HCT116 (cell line): ENCODE measurements around the gene SFRP2. TPM values are rescaled to one million over a fixed set of nuclear protein-coding genes. Genes with fewer than 3 reads are reported as not detected.

Source experiments
- ATAC-seq: fragments of 200-7000 bp; cut with Tn5 transposase; 2 replicates; pipeline ENCODE4 v1.9.1; 2020; ENCODE audit warnings: mild to moderate bottlenecking, moderate library complexity
- BruUV-seq: library from RNA; stranded (reverse); fragments of 400-500 nt; replicated peaks from 2 replicates; lab custom pipeline; 2021; lab: Mats Ljungman, UMichigan
- CTCF ChIA-PET: fragments of 300-600 bp; sonication (Branson Sonifier 250); formaldehyde crosslinking; loops from one replicate; lab custom pipeline; 2021; ENCODE audit warnings: antibody characterized with exemption; lab: Charles Lee
- POLR2A ChIA-PET: fragments of 300-600, 350-600 bp; sonication (Branson Sonifier 250); formaldehyde crosslinking; loops from one replicate; lab custom pipeline; 2021; ENCODE audit warnings: antibody characterized with exemption; lab: Charles Lee
- RAD21 ChIA-PET, 2 experiments: fragments of 300-600 bp; sonication (Branson Sonifier 250); formaldehyde crosslinking; loops; one replicate each; lab custom pipeline; 2023; ENCODE audit warnings: low total read pairs in 2 of 2; ENCODE audit not compliant: uncharacterized antibody in 2 of 2, unreplicated experiment in 2 of 2, low non-redundant PET in 1 of 2; lab: Charles Lee
- DNase-seq: peaks from one replicate; pipeline ENCODE4 v3.0.0-alpha.2; 2010; ENCODE audit warnings: low read depth, low spot score
- H2AFZ ChIP-seq: fragments of 200-600 bp; shearing (Covaris generic), sonication (generic); 2 replicates; pipeline ENCODE4 v1.6.1; 2017; ENCODE audit warnings: low read depth, mixed run types, mixed read lengths, antibody characterized with exemption, low read length; ENCODE audit not compliant: poor library complexity, severe bottlenecking
- H3K27ac ChIP-seq: 2 replicates; pipeline ENCODE4 v1.5.1; 2012; ENCODE audit warnings: low read depth, low read length
- H3K27me3 ChIP-seq: fragments of 200-600 bp; sonication (generic); 2 replicates; pipeline ENCODE4 v1.6.1; 2016; ENCODE audit warnings: mixed run types, low read length, mixed read lengths; ENCODE audit not compliant: insufficient read depth
- H3K36me3 ChIP-seq, 2 experiments: fragments of 200-500 bp in 1 of 2; fragments of 200-600 bp in 1 of 2; sonication (Bioruptor generic) in 1 of 2; sonication (generic) in 1 of 2; 2 replicates each; pipeline versions ENCODE4 v1.5.1 to v1.6.1; 2014 to 2016; ENCODE audit warnings: low read length in 2 of 2, inconsistent platforms in 1 of 2, mixed read lengths in 1 of 2, mixed run types in 1 of 2; ENCODE audit not compliant: insufficient read depth in 2 of 2, control insufficient read depth in 1 of 2
- H3K4me1 ChIP-seq, 2 experiments: fragments of 200-600 bp in 1 of 2; sonication (generic) in 1 of 2; 2 replicates each; pipeline versions ENCODE4 v1.5.1 to v1.6.1; 2012 to 2017; ENCODE audit warnings: low read length in 2 of 2, inconsistent platforms in 1 of 2, mild to moderate bottlenecking in 1 of 2, mixed read lengths in 1 of 2, mixed run types in 1 of 2, moderate library complexity in 1 of 2; ENCODE audit not compliant: insufficient read depth in 2 of 2, control insufficient read depth in 1 of 2
- H3K4me2 ChIP-seq: fragments of 200-600 bp; sonication (generic); 2 replicates; pipeline ENCODE4 v1.6.1; 2017; ENCODE audit warnings: mixed run types, low read length, mixed read lengths
- H3K4me3 ChIP-seq, 2 experiments: fragments of 200-600 bp in 1 of 2; sonication (generic) in 1 of 2; replicated peaks in 1 of 2; 2 replicates each; pipeline ENCODE4 v1.5.1; 2011 to 2016; ENCODE audit warnings: low read length in 2 of 2, control low read depth in 1 of 2, low read depth in 1 of 2, mild to moderate bottlenecking in 1 of 2, mixed read lengths in 1 of 2, mixed run types in 1 of 2
- H3K79me2 ChIP-seq: fragments of 200-600 bp; sonication (generic); 2 replicates; pipeline ENCODE4 v1.6.1; 2017; ENCODE audit warnings: mild to moderate bottlenecking, mixed run types, low read length, moderate library complexity, mixed read lengths; ENCODE audit not compliant: insufficient read depth
- H3K9ac ChIP-seq: fragments of 200-600 bp; sonication (generic); 2 replicates; pipeline ENCODE4 v1.6.1; 2016; ENCODE audit warnings: low read length, mixed read lengths
- H3K9me2 ChIP-seq: fragments of 200-600 bp; sonication (generic), shearing (Covaris generic); 2 replicates; pipeline ENCODE4 v1.6.1; 2017; ENCODE audit warnings: mixed run types, mild to moderate bottlenecking, moderate library complexity; ENCODE audit not compliant: insufficient read depth
- H3K9me3 ChIP-seq, 2 experiments: fragments of 200-500 bp in 1 of 2; fragments of 200-600 bp in 1 of 2; sonication (Bioruptor generic) in 1 of 2; sonication (generic) in 1 of 2; 2 replicates each; pipeline ENCODE4 v1.6.1; 2014 to 2017; ENCODE audit warnings: low read length in 2 of 2, mixed read lengths in 2 of 2, inconsistent platforms in 1 of 2, low read depth in 1 of 2, mild to moderate bottlenecking in 1 of 2, mixed run types in 1 of 2, moderate library complexity in 1 of 2; ENCODE audit not compliant: control insufficient read depth in 1 of 2, insufficient read depth in 1 of 2
- H4K20me1 ChIP-seq: fragments of 200-600 bp; sonication (generic), shearing (Covaris generic); 2 replicates; pipeline ENCODE4 v1.6.1; 2017; ENCODE audit warnings: mixed run types, mild to moderate bottlenecking, moderate library complexity; ENCODE audit not compliant: insufficient read depth
- CBX3 ChIP-seq: IDR thresholded peaks from 2 replicates; pipeline ENCODE4 v1.6.1; 2012; ENCODE audit warnings: low read depth
- POLR2A ChIP-seq: IDR thresholded peaks from 2 replicates; pipeline ENCODE4 v1.7.0; 2011; ENCODE audit warnings: borderline replicate concordance; ENCODE audit not compliant: insufficient read depth, insufficient read length; ENCODE audit errors: extremely low read depth
- SP1 ChIP-seq: IDR thresholded peaks from 2 replicates; pipeline ENCODE4 v1.6.1; 2012; ENCODE audit warnings: low read depth
- SRF ChIP-seq: IDR thresholded peaks from 2 replicates; pipeline ENCODE4 v1.6.1; 2012; ENCODE audit warnings: low read depth
- TCF7L2 ChIP-seq: IDR thresholded peaks from 2 replicates; pipeline ENCODE4 v1.7.0; 2011; ENCODE audit warnings: borderline replicate concordance, inconsistent platforms; ENCODE audit not compliant: insufficient read depth, insufficient read length; ENCODE audit errors: extremely low read depth
- ZBTB33 ChIP-seq: IDR thresholded peaks from 2 replicates; pipeline ENCODE4 v1.6.1; 2011; ENCODE audit warnings: mild to moderate bottlenecking, low read length, moderate library complexity; ENCODE audit not compliant: insufficient replicate concordance; ENCODE audit errors: extremely low read depth
- intact Hi-C: fragments of 100-400 bp; cut with micrococcal nuclease; formaldehyde crosslinking; loops from 2 replicates; pipeline ENCODE4 v1.10.0; 2022
- total RNA-seq: library from RNA; stranded (reverse); gene quantifications from one replicate; pipeline ENCODE4 v1.2.1, GENCODE V29; 2021; ENCODE audit not compliant: unreplicated experiment
- TF ChIP-seq, protein P1 (sequence below): IDR thresholded peaks from 2 replicates; pipeline ENCODE4 v1.6.1; 2012

Gene SFRP2
- total RNA-seq, 1 experiment from 2014 or later: 0.22 TPM

DNA sequence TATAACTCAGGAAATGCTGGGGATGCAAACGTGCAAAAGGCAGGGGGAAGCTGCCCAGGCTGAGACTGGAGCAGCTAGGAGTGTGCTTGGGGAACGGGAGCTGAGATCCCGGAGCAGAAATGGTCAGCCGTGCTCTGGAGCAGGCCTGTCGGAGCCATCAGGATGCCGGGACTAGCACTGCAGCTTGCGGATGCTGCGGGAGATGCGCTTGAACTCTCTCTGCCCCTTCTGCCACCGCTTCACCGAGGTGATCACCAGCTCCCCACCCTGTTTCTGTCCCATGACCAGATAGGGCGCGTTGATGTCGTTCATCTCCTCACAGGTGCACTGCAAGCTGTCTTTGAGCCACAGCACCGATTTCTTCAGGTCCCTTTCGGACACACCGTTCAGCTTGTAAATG, 7.6 kb downstream of the SFRP2 start (continued):
- TF ChIP-seq ZBTB33 (no peak), SP1 (no peak), SRF (no peak), POLR2A (no peak)
- TF ChIP-seq, protein P1, sequence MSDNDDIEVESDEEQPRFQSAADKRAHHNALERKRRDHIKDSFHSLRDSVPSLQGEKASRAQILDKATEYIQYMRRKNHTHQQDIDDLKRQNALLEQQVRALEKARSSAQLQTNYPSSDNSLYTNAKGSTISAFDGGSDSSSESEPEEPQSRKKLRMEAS: no peak

DNA sequence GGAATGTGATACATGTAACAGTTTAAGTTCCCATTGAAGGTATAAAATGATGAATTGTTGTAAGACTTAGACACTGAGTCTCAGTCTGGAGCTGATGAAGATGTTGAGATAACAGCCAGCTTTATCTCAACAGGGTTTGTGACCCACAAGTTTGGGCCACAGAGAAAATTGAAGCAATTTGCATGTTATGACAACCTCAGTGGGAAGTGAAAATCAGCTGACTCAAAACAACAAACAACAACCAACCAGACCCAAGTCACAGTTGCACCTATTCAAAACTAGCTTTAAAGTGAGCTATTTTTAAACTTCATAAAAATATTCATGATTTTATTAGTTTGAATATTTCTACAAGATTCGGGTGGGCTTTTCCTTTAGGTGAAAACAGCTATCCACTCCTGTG, 8.0 kb downstream of the SFRP2 start:
- no peak overlapping the region for H3K9ac ChIP-seq
- no peaks in the 10 kb centered on the region for H3K36me3 ChIP-seq
- H3K9me2 ChIP-seq: no peaks in the 10 kb centered on the region
- no peaks in the 10 kb centered on the region for H3K79me2 ChIP-seq
- intact Hi-C loops: no loop called here
- ATAC-seq (no peak), DNase-seq (no peak)
- H2AFZ ChIP-seq: no peak overlapping the region
- H3K4me1 ChIP-seq: no peaks in the 10 kb centered on the region
- H4K20me1 ChIP-seq: no peaks in the 10 kb centered on the region
- H3K27ac ChIP-seq: no peak overlapping the region
- no peak overlapping the region for H3K4me3 ChIP-seq
- no peak for TF ChIP-seq TCF7L2
- no peak for TF ChIP-seq CBX3
- RAD21 ChIA-PET: no interaction called here
- no peaks in the 10 kb centered on the region for H3K27me3 ChIP-seq
- H3K4me2 ChIP-seq: no peak overlapping the region
- POLR2A ChIA-PET: no interaction called here
- CTCF ChIA-PET: no interaction called here
- BruUV-seq: no TSS peak
- H3K9me3 ChIP-seq: no peaks in the 10 kb centered on the region
